Caco-2 (cell line): ENCODE results near the gene MATN4. TPM values are rescaled to one million over a fixed set of nuclear protein-coding genes. Genes with fewer than 3 reads are reported as not detected.

Experiments used
- BruUV-seq: library from RNA; stranded (reverse); fragments of 400-500 nt; replicated peaks from 2 replicates; lab custom pipeline; 2021; lab: Mats Ljungman, UMichigan
- CTCF ChIA-PET: fragments of 300-600 bp; sonication (Branson Sonifier 250); formaldehyde crosslinking; loops from one replicate; lab custom pipeline; 2022; ENCODE audit warnings: antibody characterized with exemption; lab: Charles Lee
- POLR2A ChIA-PET: fragments of 300-600 bp; sonication (Branson Sonifier 250); formaldehyde crosslinking; loops from one replicate; lab custom pipeline; 2022; ENCODE audit warnings: antibody characterized with exemption; lab: Charles Lee
- DNase-seq, 2 experiments: peaks; one replicate each; pipeline versions ENCODE4 v3.0.0 to v3.0.0-alpha.2; 2020 to 2022
- H3K27me3 ChIP-seq: replicated peaks from 2 replicates; pipeline ENCODE4 v1.6.0; 2011; ENCODE audit warnings: low read length; ENCODE audit not compliant: control insufficient read depth, insufficient read depth
- H3K36me3 ChIP-seq: 2 replicates; pipeline ENCODE4 v1.5.1; 2011; ENCODE audit warnings: low read length; ENCODE audit not compliant: control insufficient read depth, insufficient read depth
- H3K4me1 ChIP-seq: fragments of 250-450 bp; sonication (Bioruptor Pico); 2 replicates; pipeline ENCODE4 v1.5.1; 2020; ENCODE audit warnings: mild to moderate bottlenecking
- H3K4me3 ChIP-seq: 2 replicates; pipeline ENCODE4 v1.5.1; 2011; ENCODE audit warnings: low read depth, mild to moderate bottlenecking, control low read depth, low read length
- H3K9me3 ChIP-seq: fragments of 250-450 bp; sonication (Bioruptor Pico); 2 replicates; pipeline ENCODE4 v1.5.1; 2020; ENCODE audit warnings: mild to moderate bottlenecking, moderate library complexity
- H3K27ac Mint-ChIP-seq: one replicate; pipeline ENCODE4 v1.8.0; 2022; ENCODE audit warnings: mixed read lengths; ENCODE audit not compliant: unreplicated experiment
- H3K27me3 Mint-ChIP-seq: one replicate; pipeline ENCODE4 v1.8.0; 2022; ENCODE audit warnings: mixed read lengths; ENCODE audit not compliant: insufficient read depth, unreplicated experiment
- H3K36me3 Mint-ChIP-seq: one replicate; pipeline ENCODE4 v1.8.0; 2022; ENCODE audit warnings: mild to moderate bottlenecking, mixed read lengths; ENCODE audit not compliant: insufficient read depth, unreplicated experiment
- H3K4me1 Mint-ChIP-seq: one replicate; pipeline ENCODE4 v1.8.0; 2022; ENCODE audit warnings: low read depth, mixed read lengths; ENCODE audit not compliant: unreplicated experiment
- H3K4me3 Mint-ChIP-seq: one replicate; pipeline ENCODE4 v1.8.0; 2022; ENCODE audit warnings: mild to moderate bottlenecking, moderate library complexity, mixed read lengths; ENCODE audit not compliant: unreplicated experiment
- H3K9me3 Mint-ChIP-seq: one replicate; pipeline ENCODE4 v1.8.0; 2022; ENCODE audit warnings: mixed read lengths; ENCODE audit not compliant: unreplicated experiment
- CTCF ChIP-seq, 2 experiments: fragments of 200-600 bp in 1 of 2; IDR thresholded peaks; 1 replicate in 1 of 2; 2 replicates in 1 of 2; pipeline versions ENCODE4 v1.5.1 to v1.8.0; 2011 to 2022; ENCODE audit warnings: antibody characterized with exemption in 1 of 2, control low read depth in 1 of 2, inconsistent platforms in 1 of 2, low read depth in 1 of 2, low read length in 1 of 2, mild to moderate bottlenecking in 1 of 2, moderate library complexity in 1 of 2; ENCODE audit not compliant: insufficient read depth in 1 of 2, severe bottlenecking in 1 of 2, unreplicated experiment in 1 of 2
- intact Hi-C: fragments of 100-400 bp; cut with micrococcal nuclease; formaldehyde crosslinking; loops from one replicate; pipeline ENCODE4 v1.10.0; 2022; ENCODE audit not compliant: unreplicated experiment
- total RNA-seq: library from RNA; stranded (reverse); gene quantifications from 2 replicates; pipeline ENCODE4 v1.2.3, GENCODE V29; 2022

MATN4 gene
- total RNA-seq, 1 experiment from 2014 or later: not detected

GRCh38 chr20:45304464-45304999 lies 3.6 kb downstream of the MATN4 start:
- POLR2A ChIA-PET: no interaction called here
- H3K27me3 Mint-ChIP-seq: peaks cover 3% of the 10 kb centered on the region
- CTCF ChIA-PET: interaction anchor here (0.8 to 5.8 kb wide), 2 partner anchors 12 to 14 kb away, joined by 4 to 59 read pairs; no protein-coding TSS in a partner anchor

GRCh38 chr20:45303586-45304463 lies 4.3 kb downstream of the MATN4 start:
- DNase-seq: no peak
- Histone ChIP-seq H3K4me3 (no peak overlapping the region), H3K9me3 (no peaks in the 10 kb centered on the region), H3K27me3 (no peaks in the 10 kb centered on the region), H3K36me3 (no peaks in the 10 kb centered on the region), H3K4me1 (no peaks in the 10 kb centered on the region)
- Mint-ChIP-seq H3K27ac (no peak overlapping the region), H3K4me3 (no peak overlapping the region), H3K36me3 (no peaks in the 10 kb centered on the region), H3K4me1 (no peaks in the 10 kb centered on the region), H3K27me3 (peaks cover 5% of the 10 kb centered on the region), H3K9me3 (no peaks in the 10 kb centered on the region)
- intact Hi-C loops: no loop called here
- BruUV-seq: no TSS peak
- CTCF ChIA-PET: interaction anchor here (0.6 to 5.8 kb wide), 6 partner anchors 8 to 785 kb away, joined by 3 to 59 read pairs (median 4); no protein-coding TSS in a partner anchor
- POLR2A ChIA-PET: no interaction called here
- no peak for TF ChIP-seq CTCF (IDR thresholded peaks at IDR 0.05; ENCODE audit: insufficient read depth in 1 of 2, low read depth in 1 of 2, low read length in 1 of 2, severe bottlenecking in 1 of 2, unreplicated experiment in 1 of 2)

More at GRCh38 chr20:45304464-45304999, 3.6 kb downstream of the MATN4 start:
- Mint-ChIP-seq H3K9me3 (no peaks in the 10 kb centered on the region), H3K27ac (no peak overlapping the region), H3K36me3 (no peaks in the 10 kb centered on the region), H3K4me3 (no peak overlapping the region), H3K4me1 (no peaks in the 10 kb centered on the region)
- intact Hi-C loops: no loop called here
- H3K36me3 ChIP-seq: no peaks in the 10 kb centered on the region
- no peak for TF ChIP-seq CTCF (IDR thresholded peaks at IDR 0.05; ENCODE audit: insufficient read depth in 1 of 2, low read depth in 1 of 2, low read length in 1 of 2, severe bottlenecking in 1 of 2, unreplicated experiment in 1 of 2)
- H3K27me3 ChIP-seq: no peaks in the 10 kb centered on the region
- no peak for DNase-seq
- no peak overlapping the region for H3K4me3 ChIP-seq
- no TSS peak for BruUV-seq
- H3K9me3 ChIP-seq: no peaks in the 10 kb centered on the region
- H3K4me1 ChIP-seq: no peaks in the 10 kb centered on the region

GRCh38 chr20:45301824-45302271 lies 6.3 kb downstream of the MATN4 start:
- intact Hi-C loops: no loop called here
- H3K27me3 Mint-ChIP-seq: peaks cover 9% of the 10 kb centered on the region
- H3K4me3 ChIP-seq: no peak overlapping the region
- H3K4me3 Mint-ChIP-seq: no peak overlapping the region
- no peaks in the 10 kb centered on the region for H3K36me3 Mint-ChIP-seq
- POLR2A ChIA-PET: no interaction called here
- H3K4me1 ChIP-seq: 0 out of 2 replicates have a peak, but pooled peaks cover 3% of the 10 kb centered on the region
- no peaks in the 10 kb centered on the region for H3K9me3 ChIP-seq
- H3K27ac Mint-ChIP-seq: no peak overlapping the region
- no peak for TF ChIP-seq CTCF (IDR thresholded peaks at IDR 0.05; ENCODE audit: insufficient read depth in 1 of 2, low read depth in 1 of 2, low read length in 1 of 2, severe bottlenecking in 1 of 2, unreplicated experiment in 1 of 2)
- H3K27me3 ChIP-seq: no peaks in the 10 kb centered on the region
- H3K4me1 Mint-ChIP-seq: no peaks in the 10 kb centered on the region
- no peak for DNase-seq
- H3K9me3 Mint-ChIP-seq: no peaks in the 10 kb centered on the region
- no TSS peak for BruUV-seq
- CTCF ChIA-PET: interaction anchor here (0.6 to 5.8 kb wide), 5 partner anchors 9 to 982 kb away, joined by 3 to 59 read pairs (median 12); no protein-coding TSS in a partner anchor
- no peaks in the 10 kb centered on the region for H3K36me3 ChIP-seq
